GM18505 (cell line): ENCODE measurements around the gene TMEM132D.

Experiments
- ATAC-seq: cut with Tn5 transposase; IDR thresholded peaks from one replicate; pipeline ENCODE4 v1.9.1; 2021; ENCODE audit not compliant: unreplicated experiment
- POLR2A ChIP-seq: IDR thresholded peaks from 4 replicates; pipeline ENCODE4 v1.6.1; 2011; ENCODE audit warnings: borderline replicate concordance; ENCODE audit not compliant: insufficient read depth, insufficient read length; ENCODE audit errors: extremely low read depth

Gene TMEM132D

GRCh38 chr12:129607756-129608155 is 296.1 kb downstream of the TMEM132D start:
- ATAC-seq = no peak
- TF ChIP-seq POLR2A = no peak

DNA sequence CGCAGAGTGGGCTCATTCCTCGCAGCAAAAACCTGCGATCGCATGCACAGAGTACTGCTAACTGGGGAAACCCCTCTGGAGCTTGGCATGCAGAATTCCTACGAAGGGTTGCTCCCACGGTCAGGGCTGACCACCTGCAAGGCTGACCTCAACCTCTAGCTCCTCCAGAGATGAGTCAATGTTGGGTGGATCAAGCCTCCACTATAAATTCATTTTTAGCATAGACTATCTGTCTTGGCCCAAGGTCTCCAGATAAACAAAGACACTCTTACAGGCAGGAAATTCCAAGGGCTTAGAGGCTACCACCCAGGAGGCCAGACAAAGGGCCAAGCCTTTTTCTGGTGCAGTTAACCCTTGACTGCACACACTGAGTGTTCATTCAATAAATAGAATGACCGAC is 296.5 kb downstream of the TMEM132D start:
- no peak for ATAC-seq
- no peak for TF ChIP-seq POLR2A

DNA sequence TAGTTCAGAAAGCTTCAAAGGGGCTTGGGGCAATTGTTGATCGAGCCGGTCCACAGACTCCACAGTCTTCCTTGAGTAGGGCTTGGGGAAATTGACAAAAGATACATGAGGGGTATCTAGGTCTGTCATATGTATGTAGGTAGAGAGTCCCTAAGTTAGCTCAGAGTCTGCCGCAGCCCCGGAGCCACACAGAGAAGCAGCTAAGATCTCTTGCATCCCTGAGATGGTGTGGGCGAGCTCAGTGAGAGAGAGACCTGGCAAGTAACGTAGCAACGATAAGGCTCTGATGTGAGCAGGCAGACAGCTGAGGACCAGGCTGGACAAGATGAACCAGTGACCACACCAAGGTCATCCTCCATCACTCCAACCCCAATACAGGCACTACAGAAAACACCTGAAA is 297.6 kb downstream of the TMEM132D start:
- no peak for TF ChIP-seq POLR2A

GRCh38 chr12:129605666-129606065 is 298.2 kb downstream of the TMEM132D start:
- ATAC-seq = no peak
- no peak for TF ChIP-seq POLR2A

More for the DNA sequence above, 297.6 kb downstream of the TMEM132D start:
- no peak for ATAC-seq

- no peak for ATAC-seq
- no peak for TF ChIP-seq POLR2A
Observed at GRCh38 chr12:129604506-129604905, 299.3 kb downstream of the TMEM132D start.

GRCh38 chr12:129599406-129599805 is 304.4 kb downstream of the TMEM132D start:
- no peak for TF ChIP-seq POLR2A
- ATAC-seq = no peak

DNA sequence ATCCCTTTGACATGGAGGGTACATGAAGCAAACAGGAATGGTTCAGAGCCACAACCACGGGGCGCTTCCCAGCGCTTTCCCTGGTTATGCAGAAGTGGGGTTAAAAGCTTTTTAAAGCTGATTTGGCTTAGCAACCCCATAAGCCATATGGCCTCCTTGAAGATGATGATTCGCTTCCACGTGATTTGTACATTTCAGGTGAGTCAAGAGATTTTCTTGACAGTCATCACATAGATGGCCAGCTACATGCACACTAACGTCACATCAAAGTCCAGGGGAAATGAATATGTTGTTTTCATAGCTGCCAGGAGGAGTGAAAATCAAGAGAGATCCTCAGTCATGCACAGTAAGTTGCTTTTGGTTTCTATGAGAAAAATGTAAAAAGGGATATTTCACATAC is 309.7 kb downstream of the TMEM132D start:
- no peak for TF ChIP-seq POLR2A

GRCh38 chr12:129592449-129592848 is 311.4 kb downstream of the TMEM132D start:
- TF ChIP-seq POLR2A = no peak
- ATAC-seq = no peak

More for the DNA sequence above, 309.7 kb downstream of the TMEM132D start:
- no peak for ATAC-seq

- ATAC-seq = no peak
- TF ChIP-seq POLR2A = no peak
Observed at GRCh38 chr12:129589503-129589902, 314.3 kb downstream of the TMEM132D start.

- no peak for TF ChIP-seq POLR2A
- ATAC-seq = no peak
Observed at GRCh38 chr12:129588142-129588541, 315.7 kb downstream of the TMEM132D start.

- no peak for ATAC-seq
- no peak for TF ChIP-seq POLR2A
Observed at GRCh38 chr12:129585296-129585695, 318.5 kb downstream of the TMEM132D start.

- TF ChIP-seq POLR2A = no peak
- no peak for ATAC-seq
Observed at GRCh38 chr12:129579879-129580278, 323.9 kb downstream of the TMEM132D start.

DNA sequence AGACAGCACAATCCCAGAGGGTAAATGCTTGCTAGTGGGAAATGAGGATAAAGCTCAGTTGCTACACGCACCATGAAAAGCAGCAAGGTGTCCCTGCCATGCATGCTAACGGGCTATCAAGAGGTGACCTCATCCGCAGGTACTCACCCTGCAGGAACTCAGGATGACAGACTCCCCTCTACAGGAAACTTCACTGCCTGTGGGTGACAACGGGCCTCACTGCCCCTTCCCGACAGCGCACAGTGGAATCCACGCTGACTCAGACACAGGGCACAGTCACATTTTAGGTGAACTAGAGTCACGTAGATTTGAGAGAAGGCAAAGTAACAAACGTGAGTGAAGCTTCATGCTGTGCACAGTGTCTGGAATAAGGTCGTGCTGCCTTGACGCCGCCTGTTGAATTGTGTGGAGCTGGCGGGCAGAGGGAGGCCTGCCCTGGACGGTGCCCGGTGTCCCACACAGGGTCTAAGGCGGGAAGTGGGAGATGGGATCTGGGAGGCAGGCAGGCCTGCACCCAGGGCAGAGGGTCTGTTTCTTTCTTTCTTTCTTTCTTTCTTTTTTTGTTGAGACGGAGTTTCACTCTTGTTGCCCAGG is 331.8 kb downstream of the TMEM132D start:
- TF ChIP-seq POLR2A = no peak
- ATAC-seq = no peak

DNA sequence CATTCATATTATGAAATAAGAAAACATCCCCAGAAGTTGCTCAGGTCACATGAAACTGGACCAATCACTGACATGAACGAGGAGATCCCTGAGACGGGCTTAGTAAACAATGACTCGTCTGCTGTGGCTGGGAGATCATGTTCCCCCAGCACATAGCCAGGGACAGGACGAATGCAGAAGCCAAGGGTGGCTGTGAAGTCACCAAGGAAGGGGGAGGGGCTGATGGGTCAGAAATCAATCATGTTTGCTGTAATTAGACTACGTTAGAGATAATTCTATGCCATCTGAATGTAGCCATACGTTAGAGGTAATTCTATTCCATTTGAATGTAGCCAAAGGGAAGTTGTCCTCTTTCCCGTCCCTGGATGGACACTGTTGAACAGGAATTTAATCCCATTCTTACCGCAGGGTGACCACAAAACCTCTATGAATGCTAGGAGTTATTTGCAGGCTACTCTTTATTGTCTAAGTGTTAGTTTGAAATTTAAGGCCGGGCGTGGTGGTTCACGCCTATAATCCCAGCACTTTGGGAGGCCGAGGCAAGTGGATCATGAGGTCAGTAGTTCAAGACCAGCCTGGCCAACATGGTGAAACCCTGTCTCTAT is 332.9 kb downstream of the TMEM132D start:
- TF ChIP-seq POLR2A = no peak
- no peak for ATAC-seq
